HG02798 (cell line): ENCODE data around the gene NXPE3.

Experiments used
- ATAC-seq: cut with Tn5 transposase; IDR thresholded peaks from one replicate; pipeline ENCODE4 v1.9.1; 2021; ENCODE audit warnings: mild to moderate bottlenecking; ENCODE audit not compliant: unreplicated experiment, poor library complexity

Gene NXPE3

GRCh38 chr3:101827211-101828174 lies 48.5 kb downstream of the NXPE3 start:
- peak; percentile 91 for ATAC-seq

GRCh38 chr3:101828276-101828675 lies 49.3 kb downstream of the NXPE3 start:
- no peak for ATAC-seq

- ATAC-seq, result peak; percentile 50
Observed at GRCh38 chr3:101828691-101829436, 49.9 kb downstream of the NXPE3 start.

- no peak for ATAC-seq
Observed at GRCh38 chr3:101829437-101829830, 50.4 kb downstream of the NXPE3 start.

GRCh38 chr3:101829874-101830273 lies 50.9 kb downstream of the NXPE3 start:
- ATAC-seq, result peak; percentile 18

- ATAC-seq, result no peak
Observed at GRCh38 chr3:101833446-101833974, 54.5 kb downstream of the NXPE3 start.

- no peak for ATAC-seq
Observed at GRCh38 chr3:101835676-101836075, 56.7 kb downstream of the NXPE3 start.

- no peak for ATAC-seq
Observed at GRCh38 chr3:101836160-101836559, 57.1 kb downstream of the NXPE3 start.

- peak; percentile 31 for ATAC-seq
Observed at GRCh38 chr3:101836652-101837598, 57.9 kb downstream of the NXPE3 start.

GRCh38 chr3:101838691-101839090 lies 59.7 kb downstream of the NXPE3 start:
- no peak for ATAC-seq

GRCh38 chr3:101840066-101840465 lies 61.1 kb downstream of the NXPE3 start:
- no peak for ATAC-seq

GRCh38 chr3:101842245-101842934 lies 63.4 kb downstream of the NXPE3 start:
- ATAC-seq, result no peak

GRCh38 chr3:101842935-101843330 lies 63.9 kb downstream of the NXPE3 start:
- ATAC-seq, result no peak

- no peak for ATAC-seq
Observed at GRCh38 chr3:101845425-101845824, 66.4 kb downstream of the NXPE3 start.

GRCh38 chr3:101846709-101847108 lies 67.7 kb downstream of the NXPE3 start:
- no peak for ATAC-seq

GRCh38 chr3:101847328-101847727 lies 68.3 kb downstream of the NXPE3 start:
- no peak for ATAC-seq

GRCh38 chr3:101848326-101848725 lies 69.3 kb downstream of the NXPE3 start:
- no peak for ATAC-seq

- ATAC-seq, result peak; percentile 82
Observed at GRCh38 chr3:101848754-101849713, 70.0 kb downstream of the NXPE3 start, which contains the start of gene NFKBIZ. Gene NFKBIZ, plus strand, starts transcription at chr3:101849514. Its CDS starts 115 bp downstream, at chr3:101849629.
